Measurements from ENCODE around the gene ATP2B2. TPM values are rescaled to one million over a fixed set of nuclear protein-coding genes. Genes with fewer than 3 reads are reported as not detected.
A peak's percentile ranks its signal among the peaks of the same experiment; 100 is the strongest.

ATP2B2 gene
- total and polyA plus RNA-seq, 8 donors = 0.11 to 0.75 (median 0.21) TPM

- no peak for TF ChIP-seq CTCF (IDR thresholded peaks at IDR 0.05)
- H3K4me1 ChIP-seq = no peaks in the 10 kb centered on the region
- no peak for ATAC-seq
- intact Hi-C loops (cut with DNase I) = no loop called here
- no peak overlapping the region for H3K4me3 ChIP-seq
- DNase-seq = peak in 1 of 6 donors; percentile 39
- no peak for FAIRE-seq
- H3K36me3 ChIP-seq = no peaks in the 10 kb centered on the region
- WGBS, 2 donors = 24 to 28% methylated on average over 5 of the region's 5 CpGs
- H3K9me3 ChIP-seq = no peaks in the 10 kb centered on the region
- H3K27me3 ChIP-seq = no peaks in the 10 kb centered on the region
- H3K27ac ChIP-seq = no peak overlapping the region
Observed at GRCh38 chr3:10361375-10361774, 144.0 kb downstream of the ATP2B2 start.

- Histone ChIP-seq H3K4me3 (no peak overlapping the region), H3K4me1 (no peaks in the 10 kb centered on the region), H3K27ac (no peak overlapping the region), H3K36me3 (no peaks in the 10 kb centered on the region), H3K9me3 (no peaks in the 10 kb centered on the region), H3K27me3 (no peaks in the 10 kb centered on the region)
- no peak for DNase-seq
- no peak for TF ChIP-seq CTCF (IDR thresholded peaks at IDR 0.05)
- 84 to 91% methylated on average over 7 of the region's 7 CpGs for WGBS, 2 donors
- ATAC-seq = no peak
- no peak for FAIRE-seq
- intact Hi-C loops (cut with DNase I) = no loop called here
Observed at GRCh38 chr3:10360478-10360877, 144.9 kb downstream of the ATP2B2 start.

GRCh38 chr3:10359761-10360161 is 145.6 kb downstream of the ATP2B2 start:
- Histone ChIP-seq H3K9me3 (no peaks in the 10 kb centered on the region), H3K27me3 (no peaks in the 10 kb centered on the region), H3K36me3 (no peaks in the 10 kb centered on the region), H3K4me3 (no peak overlapping the region), H3K4me1 (no peaks in the 10 kb centered on the region), H3K27ac (no peak overlapping the region)
- DNase-seq = peak in 1 of 6 donors; percentile 43
- FAIRE-seq = no peak
- intact Hi-C loops (cut with DNase I) = no loop called here
- 79 to 91% methylated on average over 19 of the region's 19 CpGs for WGBS, 2 donors
- TF ChIP-seq CTCF (IDR thresholded peaks at IDR 0.05) = no peak
- ATAC-seq = no peak

GRCh38 chr3:10358309-10358980 is 146.9 kb downstream of the ATP2B2 start:
- Histone ChIP-seq H3K27me3 (no peaks in the 10 kb centered on the region), H3K4me3 (no peak overlapping the region), H3K4me1 (no peaks in the 10 kb centered on the region), H3K9me3 (no peaks in the 10 kb centered on the region), H3K27ac (no peak overlapping the region), H3K36me3 (no peaks in the 10 kb centered on the region)
- DNase-seq (peak in 1 of 6 donors; percentile 42), FAIRE-seq (no peak), ATAC-seq (no peak)
- intact Hi-C loops (cut with DNase I) = no loop called here
- TF ChIP-seq CTCF (IDR thresholded peaks at IDR 0.05) = no peak
- 86 to 87% methylated on average over 22 of the region's 22 CpGs for WGBS, 2 donors

- no peaks in the 10 kb centered on the region for H3K9me3 ChIP-seq
- DNase-seq = peak in 1 of 6 donors; percentile 34
- TF ChIP-seq CTCF (IDR thresholded peaks at IDR 0.05) = no peak
- H3K4me1 ChIP-seq = no peaks in the 10 kb centered on the region
- H3K27me3 ChIP-seq = no peaks in the 10 kb centered on the region
- no peak overlapping the region for H3K27ac ChIP-seq
- intact Hi-C loops (cut with DNase I) = no loop called here
- H3K36me3 ChIP-seq = no peaks in the 10 kb centered on the region
- no peak overlapping the region for H3K4me3 ChIP-seq
- no peak for FAIRE-seq
- 64% methylated on average over 7 of the region's 7 CpGs for WGBS, 2 donors
- ATAC-seq = no peak
Observed at GRCh38 chr3:10357592-10358308, 147.6 kb downstream of the ATP2B2 start.

Data from pancreas (tissue), 10 donors.